IPS-NIHi7 (cell line): ENCODE measurements around the gene SAMSN1.

Experiments used
- DNase-seq: peaks from one replicate; pipeline ENCODE4 v3.0.0; 2012; ENCODE audit warnings: mixed read lengths; ENCODE audit errors: extremely low spot score

The SAMSN1 gene

DNA sequence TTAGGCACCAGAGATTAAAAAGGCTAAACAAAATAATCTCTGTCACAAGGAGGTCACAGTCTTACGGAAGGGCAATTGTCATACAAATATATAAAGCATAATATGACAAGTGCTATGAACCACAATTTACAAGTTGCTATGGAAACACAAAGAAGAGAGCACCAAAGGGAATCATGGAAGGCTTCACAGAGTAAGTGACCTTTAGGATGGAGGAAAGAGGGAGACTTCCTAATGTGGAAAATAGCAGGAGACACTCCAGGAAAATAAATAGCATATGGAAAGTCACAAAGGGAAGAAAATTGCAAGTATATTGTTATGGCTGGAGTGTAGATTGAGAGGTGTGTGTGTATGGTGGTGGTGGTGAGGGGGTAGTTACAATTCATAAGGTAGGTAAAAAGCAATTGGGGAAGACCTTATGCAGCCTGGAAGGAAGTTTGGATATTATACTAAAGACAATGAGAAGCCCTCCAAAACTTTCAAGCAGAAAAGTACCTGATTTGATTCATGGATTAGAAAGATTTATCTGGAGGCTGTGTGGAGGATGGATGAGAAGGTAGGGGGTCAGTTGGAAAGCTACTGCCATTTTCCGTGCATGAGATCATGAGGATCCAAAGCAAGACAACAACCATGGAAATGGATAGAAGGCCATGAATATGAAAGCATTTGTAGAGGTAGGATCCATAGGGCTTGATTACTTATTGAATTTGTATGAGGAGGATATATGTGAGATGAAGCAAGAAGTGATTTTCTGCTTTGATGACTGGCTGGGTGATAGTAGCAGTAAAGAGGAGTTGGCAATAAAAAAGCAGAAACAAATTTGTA is 61.7 kb downstream of the SAMSN1 start:
- DNase-seq, result no peak

DNA sequence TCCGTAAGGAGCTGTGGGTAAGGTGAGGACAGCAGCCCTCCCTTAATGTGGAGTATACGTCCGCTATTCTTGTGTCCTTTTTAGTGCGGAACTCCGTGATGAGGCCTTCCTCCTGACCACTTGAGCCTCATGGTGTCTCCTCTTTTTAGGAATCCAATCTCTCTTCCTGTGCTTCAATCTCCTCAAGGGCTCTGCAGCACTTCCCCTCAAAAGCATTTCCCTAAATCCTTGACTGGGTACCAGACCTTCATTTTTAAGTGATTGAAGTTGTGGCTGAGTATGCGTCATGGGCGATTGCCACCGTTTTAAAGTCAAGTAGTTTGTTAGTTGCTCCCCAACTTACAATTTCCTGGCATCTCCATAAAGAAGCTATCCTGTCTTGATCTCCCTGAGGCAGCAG is 62.8 kb downstream of the SAMSN1 start:
- no peak for DNase-seq

DNA sequence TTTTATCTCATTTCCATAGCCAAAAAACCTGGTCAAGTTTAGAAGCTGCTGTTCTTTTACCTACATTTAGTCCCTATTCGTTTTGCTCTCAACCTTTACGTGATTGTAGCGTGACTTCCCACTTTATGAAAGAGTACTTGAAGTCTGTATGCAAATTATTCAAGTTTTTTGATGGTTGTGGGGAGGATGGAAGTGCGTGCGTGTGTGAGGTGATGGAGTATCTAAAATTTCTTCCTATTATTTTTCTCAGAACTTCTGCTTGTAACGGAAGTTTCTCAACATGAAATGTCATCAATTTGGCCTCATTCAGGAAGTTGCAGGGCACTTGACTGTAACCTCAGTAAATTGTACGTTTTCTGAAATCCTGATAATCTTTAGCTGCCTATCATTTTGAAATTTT is 64.0 kb downstream of the SAMSN1 start:
- no peak for DNase-seq

DNA sequence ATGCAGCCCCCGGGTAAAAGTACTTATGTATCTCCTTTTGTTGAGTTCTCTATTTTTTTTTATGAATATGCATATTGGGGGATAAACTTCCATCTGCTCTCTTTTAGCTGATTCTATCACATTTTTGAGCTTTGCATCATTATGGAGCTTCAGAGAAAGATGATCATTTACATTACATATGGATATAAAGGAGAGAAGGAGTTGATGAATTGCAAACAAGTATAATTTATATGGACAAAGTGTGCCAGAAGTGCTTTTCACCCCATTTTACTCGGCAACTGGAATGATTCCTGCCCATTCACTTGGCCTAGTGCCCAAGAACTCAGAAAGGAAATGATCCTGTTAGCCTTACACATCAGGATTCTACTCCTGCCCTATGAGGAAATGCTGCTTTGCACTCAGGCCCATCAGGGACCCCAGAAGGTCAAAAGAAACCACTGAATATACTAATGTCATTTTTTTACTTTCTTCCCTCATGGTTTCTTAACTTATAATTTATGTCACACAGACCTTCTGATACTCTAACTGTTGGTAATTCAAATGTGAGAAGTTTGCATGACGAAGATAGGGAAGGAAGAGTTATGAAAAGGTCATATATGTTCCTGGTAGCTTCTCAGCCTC is 65.6 kb downstream of the SAMSN1 start:
- no peak for DNase-seq

DNA sequence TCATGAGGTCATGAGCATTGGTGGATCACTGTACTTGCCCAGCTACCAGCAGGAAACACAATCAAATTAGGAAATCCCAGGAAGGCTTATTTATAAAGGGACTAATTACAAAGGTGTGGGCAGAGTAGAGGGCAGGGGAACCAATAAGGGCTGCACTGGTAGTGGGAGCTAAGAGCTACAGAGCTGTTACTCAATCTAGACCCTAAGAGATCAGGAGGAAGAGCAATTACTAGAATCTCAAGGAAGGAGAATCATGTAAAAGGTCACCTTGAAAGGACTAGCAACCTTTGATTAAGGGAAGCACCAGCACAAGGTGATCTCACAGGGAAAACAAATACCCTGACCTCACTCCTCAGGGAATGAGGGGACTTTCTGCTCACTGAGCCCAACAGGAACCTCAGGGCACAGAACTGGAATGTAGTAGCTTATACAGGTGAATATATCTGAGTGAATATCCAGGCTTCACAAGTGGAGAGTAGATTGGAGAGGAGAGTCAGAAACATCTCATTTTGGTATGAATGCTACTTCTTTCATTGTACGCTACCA is 66.8 kb downstream of the SAMSN1 start:
- no peak for DNase-seq

DNA sequence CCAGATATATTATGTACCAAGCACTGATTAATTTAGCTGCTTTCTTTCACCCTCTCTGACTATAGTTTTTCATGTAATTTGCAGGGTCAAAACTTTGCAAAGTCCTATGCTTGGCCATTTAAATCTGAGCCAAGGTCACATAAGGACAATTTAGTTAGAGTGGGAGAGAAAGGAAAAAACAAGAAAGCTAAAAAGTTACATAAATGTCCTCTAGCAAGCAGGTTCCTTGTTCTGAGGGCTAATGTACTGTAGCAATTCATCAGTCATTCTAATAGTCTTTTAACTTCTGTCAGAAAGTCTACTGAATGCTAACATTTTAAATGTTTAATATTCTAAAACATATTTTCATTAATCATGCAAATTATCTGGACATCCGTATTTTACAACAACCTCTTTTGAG is 68.3 kb downstream of the SAMSN1 start:
- DNase-seq, result no peak

DNA sequence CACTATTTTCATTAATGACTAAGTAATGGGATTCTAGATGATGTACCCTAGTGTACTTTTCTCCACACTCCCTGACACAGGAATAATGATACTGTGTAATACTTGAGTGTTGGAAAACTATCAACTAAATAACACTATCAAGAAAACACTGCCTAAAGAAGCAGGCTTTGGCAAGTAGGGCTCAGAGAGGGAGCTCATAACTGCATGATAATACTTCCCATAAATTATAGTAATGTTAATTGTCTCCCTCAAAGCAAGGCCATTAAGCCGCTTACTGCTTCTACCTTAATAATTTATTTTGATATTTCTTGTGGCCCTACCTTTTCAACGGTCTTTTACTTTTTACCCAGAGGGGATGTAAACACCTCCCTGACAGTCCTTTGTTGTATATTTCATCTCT is 69.0 kb downstream of the SAMSN1 start:
- DNase-seq, result no peak

DNA sequence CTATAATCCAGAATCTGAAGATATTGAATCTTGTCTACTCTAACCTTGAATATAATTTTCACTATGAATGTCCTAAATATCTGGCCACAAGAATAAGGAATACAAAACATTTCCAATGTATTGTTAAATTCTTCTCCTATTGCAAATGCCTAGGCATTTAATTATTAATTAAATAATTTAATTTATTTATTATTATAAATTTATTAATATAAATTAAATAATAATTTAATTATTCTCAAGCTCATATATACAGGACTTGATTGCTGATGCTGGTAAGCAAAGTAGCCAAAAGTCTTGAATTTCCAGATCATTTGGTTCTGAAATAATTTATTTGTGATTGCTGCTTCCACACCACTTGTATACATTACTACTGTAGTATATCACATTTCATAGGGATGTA is 71.1 kb downstream of the SAMSN1 start:
- DNase-seq, result no peak

DNA sequence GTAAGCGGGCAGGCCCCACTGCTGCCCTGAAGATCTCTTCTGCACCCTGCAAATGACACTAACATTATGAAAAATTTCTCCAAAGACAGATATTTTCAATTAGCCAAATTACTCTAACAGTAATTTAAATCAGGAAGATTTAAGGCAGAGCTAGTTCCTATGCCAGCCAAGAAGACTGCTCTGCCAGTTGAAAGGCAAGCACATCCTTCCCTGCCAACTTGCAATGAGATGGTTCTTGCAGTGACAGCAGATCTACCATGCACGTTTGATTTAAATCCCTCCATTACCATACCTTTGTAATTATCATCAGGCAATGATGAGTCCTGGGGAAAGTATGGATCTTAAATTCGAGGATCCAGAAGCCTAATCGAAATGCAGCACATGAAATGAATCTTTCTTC is 76.5 kb downstream of the SAMSN1 start:
- DNase-seq, result no peak

DNA sequence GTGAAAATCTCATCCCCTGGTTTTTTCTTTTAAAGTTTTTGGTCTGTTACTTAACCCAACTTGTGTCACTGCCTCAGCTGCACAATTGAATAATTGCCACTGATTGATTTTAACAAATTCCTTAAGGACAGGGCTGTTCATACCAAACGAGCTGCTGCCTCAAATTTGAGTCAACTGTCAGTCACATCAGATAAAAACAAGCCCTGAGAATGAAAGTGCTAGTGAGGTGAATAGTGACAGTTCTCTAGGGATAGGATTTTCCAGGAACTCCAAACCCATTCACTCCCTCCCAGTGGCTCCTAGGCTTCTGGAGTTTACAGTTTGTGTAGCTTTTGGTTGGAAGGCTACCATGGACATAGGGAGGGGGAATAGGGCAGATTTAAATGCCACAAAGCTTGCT is 79.4 kb downstream of the SAMSN1 start:
- DNase-seq, result no peak

DNA sequence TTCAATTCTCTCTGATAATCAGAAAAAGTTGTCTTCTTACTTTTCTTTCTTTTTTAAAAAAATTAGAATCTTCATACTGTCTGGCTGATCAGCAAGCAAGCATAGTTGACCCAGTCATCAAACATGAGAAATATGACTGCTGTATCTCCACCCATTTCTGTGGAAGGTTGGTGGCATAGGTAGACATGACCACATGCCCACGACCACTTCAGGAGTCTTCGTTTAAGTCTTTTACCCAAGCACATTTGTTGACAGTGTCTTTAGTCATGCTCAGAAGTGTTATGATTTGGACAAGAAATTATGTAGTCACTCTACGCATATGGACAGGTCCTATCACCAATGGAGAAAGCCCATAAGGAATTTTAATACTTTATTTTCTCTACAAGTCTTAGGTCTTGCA is 88.4 kb downstream of the SAMSN1 start:
- DNase-seq, result no peak

DNA sequence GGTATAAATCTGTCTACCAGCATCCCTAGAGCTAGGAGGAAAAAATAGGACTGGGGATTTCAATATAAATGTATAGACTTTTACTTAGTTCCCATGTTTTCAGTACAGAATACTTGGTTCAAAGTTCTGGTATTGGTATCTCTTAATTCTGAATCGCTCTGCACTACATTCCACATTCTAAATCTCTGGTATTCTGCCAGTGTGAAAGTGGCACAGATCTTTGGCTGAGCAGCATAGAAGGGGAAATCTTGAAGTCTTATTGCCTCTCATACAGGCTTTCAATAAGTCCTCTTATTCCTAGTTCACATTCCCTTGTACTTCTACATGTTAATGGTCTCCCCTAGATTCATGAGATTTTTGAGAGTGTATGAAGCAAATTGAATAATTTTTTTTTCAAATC is 89.2 kb downstream of the SAMSN1 start:
- DNase-seq, result no peak

DNA sequence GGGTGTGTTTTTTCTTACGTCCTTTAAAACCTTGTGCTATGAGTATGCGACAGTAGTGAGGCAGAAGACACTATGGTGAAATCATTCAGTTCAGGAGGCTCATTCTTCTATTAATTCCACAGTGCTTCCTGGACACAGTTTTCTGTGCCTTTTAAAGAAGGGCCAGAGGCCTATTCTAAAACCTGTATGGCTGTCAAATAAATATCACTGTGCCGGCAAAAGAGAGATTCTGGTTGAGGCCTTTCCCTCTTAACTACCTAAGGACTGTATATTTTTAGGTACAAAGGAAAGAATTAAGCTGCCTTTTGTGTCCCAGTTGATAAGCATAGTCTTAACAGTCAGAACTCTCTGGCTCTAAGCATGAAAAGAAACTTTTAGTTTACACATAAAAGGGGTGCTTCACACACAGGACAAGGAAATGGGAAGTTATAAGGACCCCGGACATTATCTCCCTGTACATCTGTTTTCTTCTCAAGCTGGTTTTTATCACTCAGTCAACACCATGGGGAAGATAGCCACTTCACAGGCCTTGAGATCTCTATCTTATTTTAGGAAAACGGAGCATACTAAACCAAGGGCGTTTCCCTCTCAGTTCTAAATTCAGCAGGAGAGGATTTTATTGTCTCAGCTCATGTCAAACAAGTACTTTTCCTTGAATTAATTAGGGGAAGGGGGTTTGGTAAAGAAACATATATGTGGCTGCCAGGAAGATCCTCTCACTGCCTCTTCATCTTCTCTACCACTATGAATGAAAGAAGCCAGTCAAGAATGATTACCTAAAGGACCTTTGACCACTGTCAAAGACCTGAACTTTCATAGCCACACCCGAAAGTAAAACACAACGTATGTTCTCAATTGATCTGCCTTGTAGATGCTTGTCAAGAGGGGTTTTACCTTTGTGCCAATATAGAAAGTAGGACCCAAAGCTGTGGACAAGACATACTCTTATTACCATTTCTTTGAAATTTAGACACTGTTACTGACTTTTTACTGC is 91.8 kb downstream of the SAMSN1 start:
- no peak for DNase-seq

DNA sequence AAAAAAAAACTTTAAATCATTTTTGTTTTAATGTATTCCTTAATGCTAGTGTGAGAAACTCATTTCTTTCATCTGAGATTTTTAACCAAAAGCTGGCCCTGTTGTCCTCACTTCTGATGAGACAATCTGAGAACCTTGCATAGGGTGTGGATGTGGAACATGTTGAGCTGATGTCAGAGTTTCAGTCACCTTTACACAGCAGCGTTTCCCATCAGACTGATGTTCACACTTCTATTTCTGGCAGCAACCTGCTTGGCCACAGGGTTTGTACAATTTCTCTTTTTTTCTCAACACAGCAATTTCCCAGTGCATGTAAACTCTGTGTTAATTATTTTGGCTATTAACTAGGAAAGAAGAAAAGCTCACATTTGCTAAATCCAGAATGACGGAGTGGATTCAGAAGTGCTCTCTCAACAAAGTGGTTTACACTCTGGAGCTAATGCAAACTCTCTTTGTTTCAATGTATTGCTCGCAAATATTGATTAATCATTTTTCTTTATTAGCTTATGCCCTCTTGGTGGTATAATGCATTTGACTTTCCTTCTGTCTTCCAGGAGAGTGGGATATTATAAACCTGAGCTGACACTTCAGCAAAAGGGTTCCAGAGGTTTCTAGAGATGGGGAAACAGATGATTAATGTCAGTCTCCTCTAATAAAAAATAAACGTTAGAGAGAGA is 92.6 kb downstream of the SAMSN1 start:
- DNase-seq, result no peak

DNA sequence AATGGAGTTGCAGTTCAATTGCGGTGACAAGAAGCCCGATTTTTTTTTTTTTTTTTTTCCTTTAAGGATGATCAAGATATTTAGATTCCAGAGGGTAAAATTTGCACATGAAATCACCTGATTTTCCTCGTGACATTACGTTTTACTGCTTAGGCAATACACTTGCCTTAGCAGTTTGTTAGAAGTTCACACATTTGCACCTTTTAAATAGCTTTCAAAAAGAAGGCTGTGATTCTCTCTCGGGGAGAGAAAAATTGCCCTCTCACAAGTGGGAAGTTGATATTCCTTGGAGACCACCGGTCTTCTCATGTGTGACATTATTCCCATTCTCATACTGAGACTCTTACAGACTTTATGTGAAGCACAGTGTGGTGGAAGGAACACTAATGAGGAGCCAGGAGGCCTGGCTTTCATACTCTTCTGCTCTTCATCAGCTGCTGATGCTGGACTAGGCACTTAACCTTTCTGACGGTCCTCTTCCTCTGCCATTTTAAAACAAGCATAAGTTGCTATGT is 93.3 kb downstream of the SAMSN1 start:
- no peak for DNase-seq

DNA sequence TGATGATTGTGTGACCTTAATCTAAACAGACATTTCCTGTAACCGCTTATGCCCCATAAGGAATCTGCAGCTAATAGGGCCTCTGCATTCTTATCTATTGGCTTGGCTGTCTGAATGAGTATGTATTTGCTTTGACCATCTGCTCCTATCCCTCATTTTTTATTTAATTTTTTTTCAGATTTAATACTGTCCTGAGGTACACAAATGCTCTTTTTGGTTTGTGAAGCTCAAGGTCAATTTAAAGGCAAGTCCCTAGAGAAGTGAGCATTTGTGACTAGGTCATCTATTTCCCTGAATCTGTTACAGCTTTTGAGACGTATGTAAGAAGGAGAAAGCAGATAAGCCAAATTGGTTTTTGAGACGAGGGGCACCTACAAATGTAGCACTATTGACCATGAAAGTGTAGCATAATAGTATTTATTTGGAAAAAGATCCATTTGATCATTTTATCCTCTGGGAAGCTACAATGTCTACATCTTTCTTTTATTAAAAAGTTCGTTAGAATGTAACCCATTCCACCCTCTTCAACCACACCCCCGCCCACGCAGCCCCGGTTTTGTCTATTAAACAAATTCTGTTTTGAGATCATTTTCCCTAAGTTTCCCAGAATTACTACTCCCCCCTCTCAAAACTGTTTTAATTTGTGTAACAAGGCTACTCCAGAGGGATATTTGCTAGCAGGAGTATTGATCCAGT is 93.9 kb downstream of the SAMSN1 start:
- no peak for DNase-seq

DNA sequence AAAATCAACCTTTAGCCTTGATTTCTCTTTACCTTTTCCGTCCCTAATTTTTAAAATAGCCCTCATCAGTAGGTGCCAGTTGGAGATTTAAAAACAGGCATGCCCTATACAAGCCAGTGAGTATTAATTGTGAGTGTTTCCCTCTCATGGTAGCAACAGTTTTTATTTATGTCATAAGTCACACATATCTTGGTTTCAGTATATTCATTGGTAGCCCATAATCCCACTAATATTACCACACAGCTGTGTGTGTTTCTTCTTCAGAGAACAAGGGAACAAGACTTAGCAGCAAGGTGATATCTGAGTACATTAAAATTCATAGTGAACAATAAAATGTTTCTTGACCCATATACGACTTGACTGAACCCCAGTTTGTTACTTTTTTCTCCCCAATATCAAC is 94.6 kb downstream of the SAMSN1 start:
- no peak for DNase-seq

DNA sequence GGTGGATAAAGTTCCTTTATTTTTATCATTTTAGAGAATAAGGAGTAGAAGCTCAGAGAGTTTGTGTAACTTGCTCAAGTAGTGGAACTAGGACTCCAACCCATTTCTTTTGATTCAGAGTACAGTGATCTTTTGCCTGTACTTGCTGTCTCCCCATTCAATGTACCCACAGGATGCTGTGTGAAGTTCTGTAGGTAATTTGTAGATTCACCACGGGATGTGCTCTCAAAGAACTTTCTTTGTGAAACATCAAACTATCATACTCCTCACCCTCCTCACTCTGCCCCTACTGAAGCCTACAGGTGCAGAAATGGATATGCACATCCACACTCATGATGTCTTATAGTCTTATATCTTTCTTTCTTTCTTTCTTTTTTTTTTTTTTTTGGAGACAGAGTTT is 97.3 kb downstream of the SAMSN1 start:
- no peak for DNase-seq

DNA sequence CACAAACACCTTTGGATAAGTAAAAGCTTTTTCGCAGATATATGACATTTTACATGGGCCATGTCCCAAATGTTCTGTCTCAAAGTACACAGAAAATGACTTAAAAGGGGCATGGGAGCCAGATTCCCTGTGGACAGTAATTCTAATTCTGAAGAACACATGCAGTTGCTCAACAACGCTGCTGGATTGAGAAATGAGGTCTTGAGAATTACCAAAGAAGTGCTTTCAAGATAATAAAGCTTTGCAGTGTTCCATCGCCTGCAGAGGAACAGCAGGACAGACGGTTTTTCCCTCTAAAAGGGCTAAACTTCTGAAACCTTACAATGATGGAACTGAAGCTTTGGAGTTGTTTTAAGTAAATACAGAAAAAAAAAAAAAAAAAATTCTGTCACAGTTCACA is 107.9 kb downstream of the SAMSN1 start:
- no peak for DNase-seq

DNA sequence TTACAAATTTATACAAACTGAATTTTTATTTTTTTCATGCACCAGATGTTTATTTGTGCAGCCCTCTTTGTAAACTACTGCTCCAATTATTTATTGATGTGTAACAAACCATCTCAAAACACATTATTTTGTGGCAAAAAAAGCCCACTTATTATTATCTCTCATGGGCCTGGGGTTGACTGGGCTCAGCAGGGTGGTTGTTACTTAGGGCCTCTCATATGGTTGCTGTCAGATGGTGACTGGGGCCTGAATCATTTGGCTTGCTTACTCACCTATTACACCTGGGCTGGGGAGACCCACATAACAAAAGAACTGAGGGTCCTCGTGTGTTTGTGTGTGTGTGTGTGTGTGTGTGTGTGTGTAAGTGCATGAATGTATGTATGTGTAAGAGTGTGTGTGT is 110.7 kb downstream of the SAMSN1 start:
- no peak for DNase-seq
